Stomach (tissue), 9 donors: ENCODE results near the gene EMILIN1. TPM values are rescaled to one million over a fixed set of nuclear protein-coding genes. Genes with fewer than 3 reads are reported as not detected.

Source experiments
- DNase-seq, 2 donors: peaks; one replicate each; pipeline versions ENCODE4 v3.0.0 to v3.0.0-alpha.2; 2013 to 2019
- H3K27ac ChIP-seq, 5 donors: fragments of 200-600 bp in 4 of 5; sonication (generic) in 4 of 5; one replicate each; pipeline ENCODE4 v1.5.1; 2013 to 2019; ENCODE audit warnings: mild to moderate bottlenecking in 1 of 5, moderate library complexity in 1 of 5
- H3K27me3 ChIP-seq, 3 donors: fragments of 200-600 bp; sonication (generic); one replicate each; pipeline ENCODE4 v1.5.1; 2017 to 2019; ENCODE audit warnings: mixed run types in 1 of 3
- H3K36me3 ChIP-seq, 4 donors: fragments of 200-600 bp; sonication (generic); 1 replicate in 3 of 4; 2 replicates in 1 of 4; pipeline ENCODE4 v1.5.1; 2016 to 2019
- H3K4me1 ChIP-seq, 4 donors: fragments of 200-600 bp; sonication (generic); one replicate each; pipeline ENCODE4 v1.5.1; 2016 to 2019
- H3K4me3 ChIP-seq, 4 donors: fragments of 200-600 bp; sonication (generic) in 3 of 4; one replicate each; pipeline ENCODE4 v1.5.1; 2016 to 2019; ENCODE audit warnings: mild to moderate bottlenecking in 1 of 4
- H3K9me3 ChIP-seq, 4 donors: fragments of 200-600 bp; sonication (generic); one replicate each; pipeline ENCODE4 v1.5.1; 2016 to 2019
- EP300 ChIP-seq: sonication (generic); formaldehyde crosslinking; IDR thresholded peaks from one replicate; pipeline ENCODE4 v1.6.1; 2017; ENCODE audit warnings: antibody characterized with exemption
- POLR2A ChIP-seq, 4 donors: fragments of 450-650 bp; IDR thresholded peaks; one replicate each; pipeline ENCODE4 v1.6.1; 2016; ENCODE audit warnings: antibody characterized with exemption in 4 of 4, control low read depth in 2 of 4, mild to moderate bottlenecking in 1 of 4, moderate library complexity in 1 of 4
- POLR2AphosphoS5 ChIP-seq, 3 donors: sonication (generic); formaldehyde crosslinking; IDR thresholded peaks; one replicate each; pipeline ENCODE4 v1.6.1; 2016; ENCODE audit warnings: antibody characterized with exemption in 3 of 3
- WGBS, 5 donors: extraction: QIAGEN DNeasy Blood & Tissue Kit in 3 of 5; methylation state at CpG; one replicate each; pipeline versions ENCODE4 v1.1.5 to v1.1.7; 2013 to 2018; 5-methylcytosine and 5-hydroxymethylcytosine counted together
- intact Hi-C: fragments of 100-400 bp; cut with DNase I; formaldehyde crosslinking; loops from one replicate; pipeline ENCODE4 v1.15.1; 2023; ENCODE audit warnings: low total_unique reads
- polyA plus RNA-seq, 3 donors: library from polyadenylated mRNA; stranded (reverse); fragments of 200-250 nt; gene quantifications; one replicate each; pipeline ENCODE4 v1.2.3, GENCODE V29; 2013
- total RNA-seq, 5 donors: library from RNA; depleted of rRNA; stranded (reverse); fragments of >200 nt; gene quantifications; one replicate each; pipeline versions ENCODE4 v1.1.0 to v1.2.3, GENCODE V29; 2014 to 2016
- TF ChIP-seq, protein P1 (sequence below), 7 experiments: fragments of 450-650 bp in 4 of 7; fragments of 200-600 bp in 3 of 7; sonication (generic) in 3 of 7; IDR thresholded peaks; one replicate each; pipeline ENCODE4 v1.5.1; 2016 to 2019; ENCODE audit warnings: antibody characterized with exemption in 7 of 7, control low read depth in 2 of 7, mild to moderate bottlenecking in 1 of 7
- donor health status: healthy with polysubstance abuse.
- donor health status: Bipolar disorder and iron deficiency.
- donor health status: healthy.

EMILIN1 gene
- total and polyA plus RNA-seq, 8 donors, result 17.5 to 208 (median 52.1) TPM

- H3K4me1 ChIP-seq, result peaks cover 5 to 41% (median 23%) of the 10 kb centered on the region in 4 donors
- H3K27ac ChIP-seq, result no peak overlapping the region
- H3K36me3 ChIP-seq, result peaks cover 0 to 18% (median 0%) of the 10 kb centered on the region in 4 donors
- TF ChIP-seq EP300, result no peak
- TF ChIP-seq, protein P1, sequence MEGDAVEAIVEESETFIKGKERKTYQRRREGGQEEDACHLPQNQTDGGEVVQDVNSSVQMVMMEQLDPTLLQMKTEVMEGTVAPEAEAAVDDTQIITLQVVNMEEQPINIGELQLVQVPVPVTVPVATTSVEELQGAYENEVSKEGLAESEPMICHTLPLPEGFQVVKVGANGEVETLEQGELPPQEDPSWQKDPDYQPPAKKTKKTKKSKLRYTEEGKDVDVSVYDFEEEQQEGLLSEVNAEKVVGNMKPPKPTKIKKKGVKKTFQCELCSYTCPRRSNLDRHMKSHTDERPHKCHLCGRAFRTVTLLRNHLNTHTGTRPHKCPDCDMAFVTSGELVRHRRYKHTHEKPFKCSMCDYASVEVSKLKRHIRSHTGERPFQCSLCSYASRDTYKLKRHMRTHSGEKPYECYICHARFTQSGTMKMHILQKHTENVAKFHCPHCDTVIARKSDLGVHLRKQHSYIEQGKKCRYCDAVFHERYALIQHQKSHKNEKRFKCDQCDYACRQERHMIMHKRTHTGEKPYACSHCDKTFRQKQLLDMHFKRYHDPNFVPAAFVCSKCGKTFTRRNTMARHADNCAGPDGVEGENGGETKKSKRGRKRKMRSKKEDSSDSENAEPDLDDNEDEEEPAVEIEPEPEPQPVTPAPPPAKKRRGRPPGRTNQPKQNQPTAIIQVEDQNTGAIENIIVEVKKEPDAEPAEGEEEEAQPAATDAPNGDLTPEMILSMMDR (IDR thresholded peaks at IDR 0.05), result no peak
- no peak for TF ChIP-seq POLR2AphosphoS5 (IDR thresholded peaks at IDR 0.05)
- TF ChIP-seq POLR2A (IDR thresholded peaks at IDR 0.05), result no peak
- H3K27me3 ChIP-seq, result no peaks in the 10 kb centered on the region
- no peaks in the 10 kb centered on the region for H3K9me3 ChIP-seq
- intact Hi-C loops, result no loop called here
- 73 to 85% (median 80%) methylated on average over 12 to 25 of the region's 25 CpGs for WGBS, 5 donors
- no peak for DNase-seq
- no peak overlapping the region for H3K4me3 ChIP-seq
Observed at GRCh38 chr2:27091746-27092695, 13.6 kb downstream of the EMILIN1 start.

DNA sequence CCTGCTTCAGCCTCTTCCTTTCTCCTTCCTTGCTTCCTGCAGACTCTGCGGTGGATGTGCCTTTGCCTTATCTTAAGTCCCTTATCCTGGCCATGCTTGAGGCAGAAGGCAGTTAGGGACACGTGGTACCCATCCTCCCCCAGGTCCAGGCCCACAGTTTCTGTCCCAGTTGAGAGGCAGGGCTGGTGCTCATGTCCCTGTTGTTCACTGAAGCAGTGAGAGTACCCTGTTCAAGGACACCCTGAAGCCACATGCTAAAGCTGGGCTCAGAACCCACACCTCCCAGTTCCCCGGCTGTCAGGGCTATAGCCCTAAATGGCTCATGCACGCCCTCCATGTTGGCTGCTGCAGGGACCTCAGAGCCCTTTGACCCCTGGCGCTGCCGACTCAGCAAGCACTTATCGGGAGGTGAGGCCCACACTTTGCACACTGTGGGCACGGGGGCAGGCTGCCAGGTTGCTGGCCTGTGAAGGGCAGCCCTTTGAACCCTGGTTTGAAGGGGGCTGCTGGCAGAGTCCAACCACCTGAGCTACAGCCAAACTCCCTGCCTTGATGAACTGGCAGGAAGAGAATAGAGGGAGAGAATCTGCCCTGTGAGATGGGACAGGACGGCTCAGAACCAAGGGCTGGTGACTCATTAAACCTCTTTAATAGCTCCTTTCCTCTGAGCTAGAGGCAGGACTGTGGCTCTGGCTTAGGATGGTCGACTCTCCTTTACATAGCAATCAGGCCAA is 14.4 kb downstream of the EMILIN1 start:
- no peaks in the 10 kb centered on the region for H3K9me3 ChIP-seq
- peaks cover 0 to 32% (median 16%) of the 10 kb centered on the region in 4 donors for H3K4me1 ChIP-seq
- TF ChIP-seq POLR2A (IDR thresholded peaks at IDR 0.05) (no peak), POLR2AphosphoS5 (IDR thresholded peaks at IDR 0.05) (no peak), EP300 (no peak)
- TF ChIP-seq, protein P1 (IDR thresholded peaks at IDR 0.05), result no peak
- no peaks in the 10 kb centered on the region for H3K27me3 ChIP-seq
- H3K4me3 ChIP-seq, result no peak overlapping the region
- H3K36me3 ChIP-seq, result peaks cover 0 to 18% (median 0%) of the 10 kb centered on the region in 4 donors
- DNase-seq, result no peak
- H3K27ac ChIP-seq, result no peak overlapping the region
- intact Hi-C loops, result no loop called here
- WGBS, 5 donors, result 35 to 55% (median 51%) methylated on average over 9 to 10 of the region's 10 CpGs

- 78 to 84% (median 80%) methylated on average over 6 of the region's 6 CpGs for WGBS, 5 donors
- intact Hi-C loops, result no loop called here
- no peak overlapping the region for H3K4me3 ChIP-seq
Observed at GRCh38 chr2:27093430-27094352, 15.3 kb downstream of the EMILIN1 start.

More at GRCh38 chr2:27093430-27094352, 15.3 kb downstream of the EMILIN1 start:
- peaks cover 0 to 18% (median 0%) of the 10 kb centered on the region in 4 donors for H3K36me3 ChIP-seq
- no peaks in the 10 kb centered on the region for H3K9me3 ChIP-seq
- no peaks in the 10 kb centered on the region for H3K27me3 ChIP-seq
- no peak overlapping the region for H3K27ac ChIP-seq
- peaks cover 0 to 25% (median 16%) of the 10 kb centered on the region in 4 donors for H3K4me1 ChIP-seq
- TF ChIP-seq EP300, result no peak
- TF ChIP-seq POLR2A (IDR thresholded peaks at IDR 0.05), result no peak
- TF ChIP-seq, protein P1 (IDR thresholded peaks at IDR 0.05), result no peak
- TF ChIP-seq POLR2AphosphoS5 (IDR thresholded peaks at IDR 0.05), result no peak
- DNase-seq, result no peak
